ENCODE results near the gene CMTM6. TPM values are rescaled to one million over a fixed set of nuclear protein-coding genes. Genes with fewer than 3 reads are reported as not detected.

CMTM6 gene
- total RNA-seq, 1 donor, result 102 TPM

GRCh38 chr3:32457971-32458471 lies 44.6 kb downstream of the CMTM6 start:
- Histone ChIP-seq H3K27me3 (ENCODE audit: insufficient read depth, low read length) (no peaks in the 10 kb centered on the region), H3K36me3 (ENCODE audit: insufficient read depth, low read length) (no peaks in the 10 kb centered on the region), H3K4me3 (ENCODE audit: insufficient read depth, low read length) (no peak overlapping the region), H3K4me2 (ENCODE audit: insufficient read depth, low read length) (no peak overlapping the region), H3K79me2 (ENCODE audit: insufficient read depth, low read length) (no peaks in the 10 kb centered on the region), H2AFZ (ENCODE audit: low read length) (no peak overlapping the region), H3K9me3 (ENCODE audit: low read depth, low read length) (no peaks in the 10 kb centered on the region), H3K27ac (ENCODE audit: low read depth, low read length) (no peak overlapping the region), H3K4me1 (ENCODE audit: insufficient read depth, low read length) (peaks cover 12% of the 10 kb centered on the region), H4K20me1 (ENCODE audit: insufficient read depth, low read length) (no peaks in the 10 kb centered on the region)
- TF ChIP-seq, protein P1, sequence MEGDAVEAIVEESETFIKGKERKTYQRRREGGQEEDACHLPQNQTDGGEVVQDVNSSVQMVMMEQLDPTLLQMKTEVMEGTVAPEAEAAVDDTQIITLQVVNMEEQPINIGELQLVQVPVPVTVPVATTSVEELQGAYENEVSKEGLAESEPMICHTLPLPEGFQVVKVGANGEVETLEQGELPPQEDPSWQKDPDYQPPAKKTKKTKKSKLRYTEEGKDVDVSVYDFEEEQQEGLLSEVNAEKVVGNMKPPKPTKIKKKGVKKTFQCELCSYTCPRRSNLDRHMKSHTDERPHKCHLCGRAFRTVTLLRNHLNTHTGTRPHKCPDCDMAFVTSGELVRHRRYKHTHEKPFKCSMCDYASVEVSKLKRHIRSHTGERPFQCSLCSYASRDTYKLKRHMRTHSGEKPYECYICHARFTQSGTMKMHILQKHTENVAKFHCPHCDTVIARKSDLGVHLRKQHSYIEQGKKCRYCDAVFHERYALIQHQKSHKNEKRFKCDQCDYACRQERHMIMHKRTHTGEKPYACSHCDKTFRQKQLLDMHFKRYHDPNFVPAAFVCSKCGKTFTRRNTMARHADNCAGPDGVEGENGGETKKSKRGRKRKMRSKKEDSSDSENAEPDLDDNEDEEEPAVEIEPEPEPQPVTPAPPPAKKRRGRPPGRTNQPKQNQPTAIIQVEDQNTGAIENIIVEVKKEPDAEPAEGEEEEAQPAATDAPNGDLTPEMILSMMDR (IDR thresholded peaks at IDR 0.05; ENCODE audit: extremely low read depth, low read depth, low read length), result no peak
- DNase-seq (ENCODE audit: insufficient read length, low spot score, missing footprints), result no peak

DNA sequence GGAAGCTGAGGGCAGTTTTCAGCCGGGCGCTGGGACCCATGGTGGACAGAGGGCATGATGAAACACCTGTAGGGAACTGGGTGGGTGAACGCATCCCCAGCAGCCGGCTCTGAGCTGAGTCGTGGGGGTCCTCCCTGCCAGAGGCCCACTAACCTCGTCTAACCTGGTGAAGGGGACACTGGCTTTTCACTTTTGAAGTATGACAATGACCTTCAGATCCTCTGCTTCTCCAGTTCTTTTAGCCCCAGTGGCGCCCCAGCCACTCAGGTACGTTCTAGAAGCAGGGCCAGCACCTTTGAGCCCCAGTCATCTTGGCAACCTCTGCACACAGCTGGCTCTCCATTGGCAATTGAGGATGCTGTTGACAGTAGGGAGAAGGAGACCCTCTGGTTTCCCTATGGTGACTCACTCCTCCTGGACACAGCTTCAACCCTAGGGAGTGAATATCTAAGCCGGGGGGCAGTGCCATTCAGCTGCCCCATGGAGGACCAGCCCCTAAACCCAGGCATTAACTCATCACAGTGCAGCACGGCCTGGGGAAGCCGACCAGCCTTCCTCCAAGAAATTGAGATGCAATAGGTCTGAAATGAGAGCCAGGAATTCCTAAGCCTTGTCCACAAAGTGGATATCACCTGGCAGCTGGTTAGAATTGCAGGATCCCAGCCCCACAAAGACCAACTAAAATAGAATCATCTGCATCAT lies 46.1 kb downstream of the CMTM6 start:
- no peak for DNase-seq (ENCODE audit: insufficient read length, low spot score, missing footprints)
- TF ChIP-seq, protein P1 (IDR thresholded peaks at IDR 0.05; ENCODE audit: extremely low read depth, low read depth, low read length), result no peak
- Histone ChIP-seq H3K4me2 (ENCODE audit: insufficient read depth, low read length) (no peak overlapping the region), H3K27me3 (ENCODE audit: insufficient read depth, low read length) (no peaks in the 10 kb centered on the region), H3K79me2 (ENCODE audit: insufficient read depth, low read length) (no peaks in the 10 kb centered on the region), H4K20me1 (ENCODE audit: insufficient read depth, low read length) (no peaks in the 10 kb centered on the region), H3K4me3 (ENCODE audit: insufficient read depth, low read length) (no peak overlapping the region), H3K9me3 (ENCODE audit: low read depth, low read length) (no peaks in the 10 kb centered on the region), H3K36me3 (ENCODE audit: insufficient read depth, low read length) (no peaks in the 10 kb centered on the region), H2AFZ (ENCODE audit: low read length) (no peak overlapping the region), H3K4me1 (ENCODE audit: insufficient read depth, low read length) (peaks cover 14% of the 10 kb centered on the region), H3K27ac (ENCODE audit: low read depth, low read length) (no peak overlapping the region)

GRCh38 chr3:32455609-32456428 lies 46.8 kb downstream of the CMTM6 start:
- Histone ChIP-seq H3K4me2 (ENCODE audit: insufficient read depth, low read length) (no peak overlapping the region), H3K27me3 (ENCODE audit: insufficient read depth, low read length) (no peaks in the 10 kb centered on the region), H3K36me3 (ENCODE audit: insufficient read depth, low read length) (no peaks in the 10 kb centered on the region), H3K9me3 (ENCODE audit: low read depth, low read length) (no peaks in the 10 kb centered on the region), H2AFZ (ENCODE audit: low read length) (no peak overlapping the region), H3K79me2 (ENCODE audit: insufficient read depth, low read length) (no peaks in the 10 kb centered on the region), H4K20me1 (ENCODE audit: insufficient read depth, low read length) (no peaks in the 10 kb centered on the region), H3K4me3 (ENCODE audit: insufficient read depth, low read length) (no peak overlapping the region), H3K27ac (ENCODE audit: low read depth, low read length) (no peak overlapping the region), H3K4me1 (ENCODE audit: insufficient read depth, low read length) (peaks cover 14% of the 10 kb centered on the region)
- DNase-seq (ENCODE audit: insufficient read length, low spot score, missing footprints), result no peak
- TF ChIP-seq, protein P1 (IDR thresholded peaks at IDR 0.05; ENCODE audit: extremely low read depth, low read depth, low read length), result no peak
